ENCODE measurements around the gene FHL2.

The FHL2 gene

DNA sequence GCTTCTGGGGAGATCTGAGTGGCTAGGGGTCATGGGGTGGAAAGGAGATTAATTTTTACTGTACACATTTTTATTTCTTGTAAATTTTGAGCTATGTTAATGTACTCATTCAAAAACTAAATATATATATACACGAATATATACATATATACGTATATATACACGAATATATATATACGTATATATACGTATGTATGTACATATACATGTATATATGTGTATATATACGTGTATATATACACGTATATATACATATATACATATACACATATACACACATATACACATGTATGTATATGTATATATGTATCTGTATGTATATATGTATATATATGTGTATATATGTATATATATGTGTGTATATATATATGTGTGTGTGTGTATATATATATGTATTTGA is 3.0 kb upstream of the FHL2 start:
- Histone ChIP-seq H3K4me2 (no peak overlapping the region), H3K9ac (no peak overlapping the region), H3K27ac (no peak overlapping the region), H4K20me1 (ENCODE audit: insufficient read depth) (no peaks in the 10 kb centered on the region), H3K4me3 (IDR thresholded peaks at IDR 0.05; ENCODE audit: insufficient read depth, low read depth, low read length) (no peak overlapping the region), H3K36me3 (ENCODE audit: insufficient read depth) (no peaks in the 10 kb centered on the region), H3K27me3 (ENCODE audit: insufficient read depth, low read depth) (no peaks in the 10 kb centered on the region), H3K4me1 (ENCODE audit: low read depth, poor library complexity, severe bottlenecking) (peaks cover 3% of the 10 kb centered on the region), H3K79me2 (ENCODE audit: insufficient read depth, low read depth) (no peaks in the 10 kb centered on the region), H2AFZ (ENCODE audit: low read depth) (no peak overlapping the region)
- TF ChIP-seq, protein P1, sequence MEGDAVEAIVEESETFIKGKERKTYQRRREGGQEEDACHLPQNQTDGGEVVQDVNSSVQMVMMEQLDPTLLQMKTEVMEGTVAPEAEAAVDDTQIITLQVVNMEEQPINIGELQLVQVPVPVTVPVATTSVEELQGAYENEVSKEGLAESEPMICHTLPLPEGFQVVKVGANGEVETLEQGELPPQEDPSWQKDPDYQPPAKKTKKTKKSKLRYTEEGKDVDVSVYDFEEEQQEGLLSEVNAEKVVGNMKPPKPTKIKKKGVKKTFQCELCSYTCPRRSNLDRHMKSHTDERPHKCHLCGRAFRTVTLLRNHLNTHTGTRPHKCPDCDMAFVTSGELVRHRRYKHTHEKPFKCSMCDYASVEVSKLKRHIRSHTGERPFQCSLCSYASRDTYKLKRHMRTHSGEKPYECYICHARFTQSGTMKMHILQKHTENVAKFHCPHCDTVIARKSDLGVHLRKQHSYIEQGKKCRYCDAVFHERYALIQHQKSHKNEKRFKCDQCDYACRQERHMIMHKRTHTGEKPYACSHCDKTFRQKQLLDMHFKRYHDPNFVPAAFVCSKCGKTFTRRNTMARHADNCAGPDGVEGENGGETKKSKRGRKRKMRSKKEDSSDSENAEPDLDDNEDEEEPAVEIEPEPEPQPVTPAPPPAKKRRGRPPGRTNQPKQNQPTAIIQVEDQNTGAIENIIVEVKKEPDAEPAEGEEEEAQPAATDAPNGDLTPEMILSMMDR (conservative IDR thresholded peaks at IDR 0.05; ENCODE audit: low read depth, low read length), result no peak

DNA sequence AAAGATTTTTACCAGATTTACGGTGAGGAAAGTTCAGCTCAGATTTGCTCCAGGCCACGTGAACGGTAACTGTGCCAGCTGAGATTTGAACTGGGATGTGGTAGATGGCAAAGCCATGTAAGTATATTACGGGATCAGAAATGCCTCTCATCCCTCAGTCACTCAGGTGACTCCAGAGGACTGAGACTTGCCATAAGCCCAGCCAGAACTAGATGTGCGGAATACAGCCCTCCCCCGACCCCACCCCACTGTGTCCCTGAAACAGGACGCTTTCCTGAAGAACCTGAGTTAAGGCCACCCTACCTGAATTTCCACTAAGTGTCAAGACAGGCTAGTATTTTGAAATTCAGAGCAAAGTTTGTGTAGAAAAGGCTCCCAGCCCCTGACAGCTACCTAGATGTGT is 1.3 kb upstream of the FHL2 start:
- H3K36me3 ChIP-seq (ENCODE audit: insufficient read depth), result no peaks in the 10 kb centered on the region
- no peak overlapping the region for H3K4me2 ChIP-seq
- TF ChIP-seq, protein P1 (conservative IDR thresholded peaks at IDR 0.05; ENCODE audit: low read depth, low read length), result no peak
- no peaks in the 10 kb centered on the region for H3K79me2 ChIP-seq (ENCODE audit: insufficient read depth, low read depth)
- no peak overlapping the region for H3K9ac ChIP-seq
- H3K27me3 ChIP-seq (ENCODE audit: insufficient read depth, low read depth), result no peaks in the 10 kb centered on the region
- H4K20me1 ChIP-seq (ENCODE audit: insufficient read depth), result no peaks in the 10 kb centered on the region
- H3K4me3 ChIP-seq (IDR thresholded peaks at IDR 0.05; ENCODE audit: insufficient read depth, low read depth, low read length), result no peak overlapping the region
- no peak overlapping the region for H3K27ac ChIP-seq
- no peak overlapping the region for H2AFZ ChIP-seq (ENCODE audit: low read depth)
- peaks cover 3% of the 10 kb centered on the region for H3K4me1 ChIP-seq (ENCODE audit: low read depth, poor library complexity, severe bottlenecking)

DNA sequence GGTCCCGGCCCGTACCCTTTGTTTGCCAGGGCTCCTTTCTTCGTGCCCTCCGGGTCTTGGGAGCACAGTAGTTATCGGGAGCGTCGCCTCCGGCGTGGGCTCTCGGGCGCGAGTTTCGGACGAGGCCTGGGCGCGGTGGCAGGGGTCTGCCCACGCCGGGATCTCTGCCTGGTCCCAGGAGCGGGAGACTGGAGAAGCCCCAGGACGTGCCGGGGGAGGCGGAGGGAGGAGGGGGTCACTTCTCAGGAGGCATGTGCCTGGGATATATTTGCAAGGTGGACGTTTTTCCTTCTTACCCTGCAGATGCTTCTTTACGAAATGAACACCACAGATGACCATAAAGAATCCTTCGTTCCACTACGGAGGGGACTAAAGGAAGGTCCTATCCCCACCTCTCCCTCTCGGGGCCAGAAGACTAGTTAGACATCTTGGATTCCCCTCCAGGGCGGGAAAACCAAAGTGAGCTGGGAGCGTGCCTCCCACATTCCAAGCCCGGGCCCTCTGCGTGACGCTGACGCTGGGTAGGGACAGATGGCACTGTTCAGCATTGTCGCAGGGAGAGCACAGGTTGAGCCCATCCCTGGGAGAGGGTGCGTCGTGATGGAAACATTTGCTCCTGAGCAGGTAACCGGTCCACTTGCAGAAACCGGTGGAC is 483 bp upstream of the FHL2 start:
- TF ChIP-seq, protein P1 (conservative IDR thresholded peaks at IDR 0.05; ENCODE audit: low read depth, low read length), result no peak; the same call in 1 of the 2 replicates
- Histone ChIP-seq H3K79me2 (ENCODE audit: insufficient read depth, low read depth) (no peaks in the 10 kb centered on the region), H3K4me1 (ENCODE audit: low read depth, poor library complexity, severe bottlenecking) (peaks cover 3% of the 10 kb centered on the region), H3K36me3 (ENCODE audit: insufficient read depth) (no peaks in the 10 kb centered on the region), H3K4me3 (IDR thresholded peaks at IDR 0.05; ENCODE audit: insufficient read depth, low read depth, low read length) (no peak overlapping the region), H3K9ac (peak overlapping the region; percentile 68; the same call in 1 of the 2 replicates), H3K4me2 (peak overlapping the region; percentile 76), H4K20me1 (ENCODE audit: insufficient read depth) (no peaks in the 10 kb centered on the region), H3K27ac (no peak overlapping the region), H3K27me3 (ENCODE audit: insufficient read depth, low read depth) (no peaks in the 10 kb centered on the region), H2AFZ (ENCODE audit: low read depth) (peak overlapping the region; percentile 96)

DNA sequence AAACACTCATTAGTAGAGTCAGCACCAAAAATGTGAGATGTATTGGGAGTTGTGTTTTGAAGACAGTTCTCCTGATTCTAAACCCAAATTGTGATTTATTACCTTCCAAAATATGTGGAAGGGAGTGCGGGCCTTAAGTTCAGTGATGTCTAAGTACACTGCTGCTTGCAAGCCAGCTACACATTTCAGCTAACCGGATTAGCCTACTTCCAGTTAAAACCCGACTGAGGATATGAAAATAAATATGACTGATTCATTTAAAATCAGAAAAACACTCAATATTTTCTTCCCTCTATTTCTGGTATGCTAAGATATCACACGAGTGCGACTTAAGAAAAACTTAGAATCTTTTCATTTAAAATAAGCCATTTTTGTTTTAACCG is 907 bp downstream of the FHL2 start:
- Histone ChIP-seq H3K9ac (no peak overlapping the region), H3K4me1 (ENCODE audit: low read depth, poor library complexity, severe bottlenecking) (peaks cover 3% of the 10 kb centered on the region), H3K27me3 (ENCODE audit: insufficient read depth, low read depth) (no peaks in the 10 kb centered on the region), H3K36me3 (ENCODE audit: insufficient read depth) (no peaks in the 10 kb centered on the region), H3K27ac (no peak overlapping the region), H2AFZ (ENCODE audit: low read depth) (no peak overlapping the region), H4K20me1 (ENCODE audit: insufficient read depth) (no peaks in the 10 kb centered on the region), H3K4me2 (peak overlapping the region; percentile 76; the same call in 1 of the 2 replicates), H3K79me2 (ENCODE audit: insufficient read depth, low read depth) (no peaks in the 10 kb centered on the region), H3K4me3 (IDR thresholded peaks at IDR 0.05; ENCODE audit: insufficient read depth, low read depth, low read length) (no peak overlapping the region)
- TF ChIP-seq, protein P1 (conservative IDR thresholded peaks at IDR 0.05; ENCODE audit: low read depth, low read length), result no peak
